Pancreas (tissue), 8 donors: ENCODE results near the gene TBC1D30. TPM values are rescaled to one million over a fixed set of nuclear protein-coding genes. Genes with fewer than 3 reads are reported as not detected.

Experiments
- polyA plus RNA-seq, 2 donors: library from polyadenylated mRNA; stranded (reverse); fragments of 200-250 nt; gene quantifications; one replicate each; pipeline ENCODE4 v1.2.3, GENCODE V29; 2013
- total RNA-seq, 6 donors: library from RNA; stranded (reverse); fragmentation: NEBNext Ultra II Directional in 4 of 6; extraction: Animal tissue kit (Norgen Biotek cat#: 25700) in 4 of 6; gene quantifications; one replicate each; pipeline versions ENCODE4 v1.2.1 to v1.2.4, GENCODE V29; 2021 to 2023
- donor health status: healthy with polysubstance abuse.
- donor health status: DM: no; HTN: no; CAD: no; lungs with moderate emphysema.
- donor health status: DM: no; HTN: no; CAD: no.
- donor health status: Bipolar disorder and iron deficiency.
- donor health status: DM: yes; HTN: yes; CAD: no.
- donor health status: DM: no; HTN: no; CAD: no.
- donor health status: DM: no; HTN: no; CAD: no.
- donor health status: DM: yes; HTN: yes; CAD: no.

TBC1D30 gene
- total and polyA plus RNA-seq, 8 donors, result 6.6 to 26.2 (median 18.4) TPM

Other genes with a start within 250 kb of the TBC1D30 start
- gene RASSF3, start 214.2 kb upstream of the TBC1D30 start, total RNA-seq, result 10 to 100 TPM; 13.7 to 36.5 (median 22.6) TPM
- gene RASSF3, start 214.2 kb upstream of the TBC1D30 start, polyA plus RNA-seq, result 1 to 10 TPM; 5.2 to 8.6 TPM
- 10 to 100 TPM; 21.6 to 66.0 (median 33.1) TPM for gene GNS, start 65.2 kb upstream of the TBC1D30 start, total RNA-seq
- 10 to 100 TPM in 1 of 2 donors, 1 to 10 TPM in 1; 7.1 to 20.4 TPM for gene GNS, start 65.2 kb upstream of the TBC1D30 start, polyA plus RNA-seq